BJ (cell line): Measurements from ENCODE around the gene DEFB112. TPM values are rescaled to one million over a fixed set of nuclear protein-coding genes. Genes with fewer than 3 reads are reported as not detected.

Experiments used
- CTCF ChIA-PET: fragments of 350-600 bp; formaldehyde crosslinking; extraction: SDS; loops from one replicate; lab custom pipeline; 2021; ENCODE audit warnings: antibody characterized with exemption, inconsistent platforms; lab: Yijun Ruan, JAX
- POLR2A ChIA-PET: fragments of 300-600 bp; sonication (Branson Sonifier 250); formaldehyde crosslinking; extraction: SDS; loops from one replicate; lab custom pipeline; 2021; ENCODE audit warnings: antibody characterized with exemption; lab: Charles Lee
- DNase-seq: peaks from one replicate; pipeline ENCODE4 v3.0.0-alpha.2; 2011; ENCODE audit warnings: low read depth
- H3K27me3 ChIP-seq: 2 replicates; pipeline ENCODE4 v1.6.0; 2011; ENCODE audit warnings: low read length; ENCODE audit not compliant: control insufficient read depth, insufficient read depth
- H3K36me3 ChIP-seq: 2 replicates; pipeline ENCODE4 v1.5.1; 2011; ENCODE audit warnings: low read length; ENCODE audit not compliant: control insufficient read depth, insufficient read depth
- H3K4me3 ChIP-seq: 2 replicates; pipeline ENCODE4 v1.5.1; 2011; ENCODE audit warnings: low read depth, mild to moderate bottlenecking, control low read depth, low read length
- polyA plus RNA-seq: library from polyadenylated mRNA; depleted of rRNA; stranded (reverse); fragments of >200 nt; gene quantifications from 2 replicates; pipeline ENCODE4 v1.2.3, GENCODE V29; 2011
- TF ChIP-seq, protein P1 (sequence below): IDR thresholded peaks from 2 replicates; pipeline ENCODE4 v1.5.1; 2011; ENCODE audit warnings: low read depth, mild to moderate bottlenecking, control low read depth, inconsistent platforms, low read length, moderate library complexity; ENCODE audit not compliant: insufficient read depth

The DEFB112 gene
- polyA plus RNA-seq, 1 experiment: not detected

- ChIA-PET CTCF (interaction anchor here (1.3 kb wide), 1 partner anchor 10 kb away, joined by 3 read pairs; no protein-coding TSS in a partner anchor), POLR2A (no interaction called here)
- Histone ChIP-seq H3K4me3 (no peak overlapping the region), H3K36me3 (no peaks in the 10 kb centered on the region), H3K27me3 (no peaks in the 10 kb centered on the region)
- no peak for DNase-seq
- TF ChIP-seq, protein P1, sequence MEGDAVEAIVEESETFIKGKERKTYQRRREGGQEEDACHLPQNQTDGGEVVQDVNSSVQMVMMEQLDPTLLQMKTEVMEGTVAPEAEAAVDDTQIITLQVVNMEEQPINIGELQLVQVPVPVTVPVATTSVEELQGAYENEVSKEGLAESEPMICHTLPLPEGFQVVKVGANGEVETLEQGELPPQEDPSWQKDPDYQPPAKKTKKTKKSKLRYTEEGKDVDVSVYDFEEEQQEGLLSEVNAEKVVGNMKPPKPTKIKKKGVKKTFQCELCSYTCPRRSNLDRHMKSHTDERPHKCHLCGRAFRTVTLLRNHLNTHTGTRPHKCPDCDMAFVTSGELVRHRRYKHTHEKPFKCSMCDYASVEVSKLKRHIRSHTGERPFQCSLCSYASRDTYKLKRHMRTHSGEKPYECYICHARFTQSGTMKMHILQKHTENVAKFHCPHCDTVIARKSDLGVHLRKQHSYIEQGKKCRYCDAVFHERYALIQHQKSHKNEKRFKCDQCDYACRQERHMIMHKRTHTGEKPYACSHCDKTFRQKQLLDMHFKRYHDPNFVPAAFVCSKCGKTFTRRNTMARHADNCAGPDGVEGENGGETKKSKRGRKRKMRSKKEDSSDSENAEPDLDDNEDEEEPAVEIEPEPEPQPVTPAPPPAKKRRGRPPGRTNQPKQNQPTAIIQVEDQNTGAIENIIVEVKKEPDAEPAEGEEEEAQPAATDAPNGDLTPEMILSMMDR: no peak
Measured at GRCh38 chr6:50093116-50093937, 43.6 kb upstream of the DEFB112 start.

GRCh38 chr6:50091641-50092040, 41.9 kb upstream of the DEFB112 start:
- POLR2A ChIA-PET: no interaction called here
- no peak overlapping the region for H3K4me3 ChIP-seq
- TF ChIP-seq, protein P1: no peak
- H3K27me3 ChIP-seq: no peaks in the 10 kb centered on the region
- no peaks in the 10 kb centered on the region for H3K36me3 ChIP-seq
- CTCF ChIA-PET: no interaction called here
- DNase-seq: peak; percentile 2

DNA sequence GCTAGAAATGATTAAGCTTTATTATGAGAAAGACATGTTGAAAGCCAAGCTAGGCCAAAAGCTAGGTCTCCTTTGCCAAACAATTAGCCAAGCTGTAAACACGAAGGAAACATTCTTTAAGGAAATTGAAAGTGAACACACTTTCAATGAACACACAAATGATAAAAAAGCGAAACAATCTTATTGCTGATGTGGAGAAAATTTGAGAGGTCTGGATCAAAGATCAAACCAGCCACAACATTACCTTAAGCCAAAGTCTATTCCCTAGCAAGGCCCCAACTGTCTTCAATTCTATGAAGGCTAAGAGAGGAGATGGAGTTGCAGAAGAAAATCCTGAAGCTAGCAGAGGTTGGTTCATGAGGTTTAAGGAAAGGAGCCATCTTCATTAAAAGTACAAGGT, 40.2 kb upstream of the DEFB112 start:
- Histone ChIP-seq H3K36me3 (no peaks in the 10 kb centered on the region), H3K27me3 (no peaks in the 10 kb centered on the region), H3K4me3 (no peak overlapping the region)
- DNase-seq: no peak
- ChIA-PET POLR2A (no interaction called here), CTCF (interaction anchor here (0.9 to 1.8 kb wide), 3 partner anchors 9 to 56 kb away, joined by 5 to 6 read pairs (median 5); no protein-coding TSS in a partner anchor)
- TF ChIP-seq, protein P1: no peak

DNA sequence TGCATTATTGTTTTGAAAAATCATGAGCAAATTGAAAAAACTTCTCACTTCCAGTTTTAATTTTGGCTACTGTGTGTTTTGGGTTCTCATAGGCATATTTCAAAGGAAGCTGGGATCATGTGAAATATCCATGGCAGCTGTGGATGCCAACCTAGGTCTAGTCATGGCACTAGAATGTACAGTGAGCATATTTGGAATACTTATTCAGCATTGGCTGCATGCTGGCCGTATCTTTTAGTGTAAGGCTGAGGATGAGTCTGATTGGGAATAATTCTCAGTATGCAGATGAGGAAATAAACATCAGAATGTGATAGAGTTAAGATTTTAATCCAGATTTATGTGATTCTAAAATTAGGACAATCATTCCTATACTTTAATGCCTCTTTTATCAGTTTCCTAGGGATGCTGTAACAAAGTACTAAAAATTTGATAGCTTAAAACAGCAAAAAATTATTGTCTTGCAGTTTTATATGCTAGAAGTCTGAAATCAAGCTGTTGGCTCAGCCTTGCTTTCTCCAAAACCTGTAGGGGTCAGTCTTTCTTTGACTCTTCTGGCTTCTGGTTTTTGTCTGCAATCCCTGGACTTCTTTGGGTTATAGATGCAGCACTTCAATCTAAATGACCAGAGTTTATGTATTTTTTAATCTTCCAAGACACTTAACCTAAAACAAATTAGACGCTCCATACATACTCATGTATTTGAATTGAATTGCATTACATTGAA, 37.7 kb upstream of the DEFB112 start:
- CTCF ChIA-PET: interaction anchor here (0.9 to 1.5 kb wide), 6 partner anchors 9 to 514 kb away, joined by 3 to 5 read pairs (median 4); no protein-coding TSS in a partner anchor
- POLR2A ChIA-PET: no interaction called here
- H3K4me3 ChIP-seq: no peak overlapping the region
- DNase-seq: peak; percentile 30
- H3K27me3 ChIP-seq: no peaks in the 10 kb centered on the region
- TF ChIP-seq, protein P1: peak; percentile 45
- no peaks in the 10 kb centered on the region for H3K36me3 ChIP-seq

- ChIA-PET CTCF (no interaction called here), POLR2A (no interaction called here)
- DNase-seq: no peak
- TF ChIP-seq, protein P1: no peak
- no peak overlapping the region for H3K4me3 ChIP-seq
- no peaks in the 10 kb centered on the region for H3K27me3 ChIP-seq
- H3K36me3 ChIP-seq: no peaks in the 10 kb centered on the region
Measured at GRCh38 chr6:50077385-50077784, 27.7 kb upstream of the DEFB112 start.
